RWPE2 (cell line): ENCODE data around the gene XPNPEP1.

Source experiments
- ATAC-seq: fragments of 200-7000 bp; cut with Tn5 transposase; 3 replicates; pipeline ENCODE4 v1.9.1; 2021; ENCODE audit warnings: low read depth
- DNase-seq: peaks from one replicate; pipeline ENCODE4 v3.0.0-alpha.2; 2020; ENCODE audit warnings: low spot score
- H3K27ac ChIP-seq: fragments of 450-650 bp; 2 replicates; pipeline ENCODE4 v1.5.1; 2017; ENCODE audit warnings: mild to moderate bottlenecking; ENCODE audit not compliant: poor library complexity, severe bottlenecking
- H3K27me3 ChIP-seq: fragments of 250-450 bp; sonication (Bioruptor Pico); 2 replicates; pipeline ENCODE4 v1.5.1; 2021; ENCODE audit warnings: mild to moderate bottlenecking, moderate library complexity; ENCODE audit not compliant: insufficient read depth, poor library complexity, severe bottlenecking
- H3K36me3 ChIP-seq: fragments of 250-450 bp; sonication (Bioruptor Pico); 2 replicates; pipeline ENCODE4 v1.5.1; 2020; ENCODE audit warnings: low read depth, mild to moderate bottlenecking, moderate library complexity
- H3K4me1 ChIP-seq: fragments of 250-450 bp; sonication (Bioruptor Pico); 2 replicates; pipeline ENCODE4 v1.5.1; 2021; ENCODE audit warnings: mild to moderate bottlenecking, moderate library complexity; ENCODE audit not compliant: insufficient read depth, poor library complexity, severe bottlenecking
- H3K4me3 ChIP-seq: fragments of 250-450 bp; sonication (Bioruptor Pico); 2 replicates; pipeline ENCODE4 v1.5.1; 2021; ENCODE audit warnings: mild to moderate bottlenecking, moderate library complexity; ENCODE audit not compliant: severe bottlenecking
- H3K9me3 ChIP-seq: fragments of 250-450 bp; sonication (Bioruptor Pico); 2 replicates; pipeline ENCODE4 v1.5.1; 2021; ENCODE audit warnings: mild to moderate bottlenecking, moderate library complexity; ENCODE audit not compliant: severe bottlenecking
- TF ChIP-seq, protein P1 (sequence below): fragments of 450-650 bp; IDR thresholded peaks from one replicate; pipeline ENCODE4 v1.5.1; 2017; ENCODE audit warnings: mild to moderate bottlenecking, moderate library complexity; ENCODE audit not compliant: poor library complexity, severe bottlenecking

The XPNPEP1 gene

GRCh38 chr10:109947111-109947920 lies 24.0 kb upstream of the XPNPEP1 start:
- H3K4me3 ChIP-seq: no peak overlapping the region
- ATAC-seq: no peak
- no peaks in the 10 kb centered on the region for H3K9me3 ChIP-seq
- H3K36me3 ChIP-seq: no peaks in the 10 kb centered on the region
- H3K4me1 ChIP-seq: no peaks in the 10 kb centered on the region
- no peak for DNase-seq
- H3K27me3 ChIP-seq: no peaks in the 10 kb centered on the region
- TF ChIP-seq, protein P1, sequence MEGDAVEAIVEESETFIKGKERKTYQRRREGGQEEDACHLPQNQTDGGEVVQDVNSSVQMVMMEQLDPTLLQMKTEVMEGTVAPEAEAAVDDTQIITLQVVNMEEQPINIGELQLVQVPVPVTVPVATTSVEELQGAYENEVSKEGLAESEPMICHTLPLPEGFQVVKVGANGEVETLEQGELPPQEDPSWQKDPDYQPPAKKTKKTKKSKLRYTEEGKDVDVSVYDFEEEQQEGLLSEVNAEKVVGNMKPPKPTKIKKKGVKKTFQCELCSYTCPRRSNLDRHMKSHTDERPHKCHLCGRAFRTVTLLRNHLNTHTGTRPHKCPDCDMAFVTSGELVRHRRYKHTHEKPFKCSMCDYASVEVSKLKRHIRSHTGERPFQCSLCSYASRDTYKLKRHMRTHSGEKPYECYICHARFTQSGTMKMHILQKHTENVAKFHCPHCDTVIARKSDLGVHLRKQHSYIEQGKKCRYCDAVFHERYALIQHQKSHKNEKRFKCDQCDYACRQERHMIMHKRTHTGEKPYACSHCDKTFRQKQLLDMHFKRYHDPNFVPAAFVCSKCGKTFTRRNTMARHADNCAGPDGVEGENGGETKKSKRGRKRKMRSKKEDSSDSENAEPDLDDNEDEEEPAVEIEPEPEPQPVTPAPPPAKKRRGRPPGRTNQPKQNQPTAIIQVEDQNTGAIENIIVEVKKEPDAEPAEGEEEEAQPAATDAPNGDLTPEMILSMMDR: no peak
- no peak overlapping the region for H3K27ac ChIP-seq

DNA sequence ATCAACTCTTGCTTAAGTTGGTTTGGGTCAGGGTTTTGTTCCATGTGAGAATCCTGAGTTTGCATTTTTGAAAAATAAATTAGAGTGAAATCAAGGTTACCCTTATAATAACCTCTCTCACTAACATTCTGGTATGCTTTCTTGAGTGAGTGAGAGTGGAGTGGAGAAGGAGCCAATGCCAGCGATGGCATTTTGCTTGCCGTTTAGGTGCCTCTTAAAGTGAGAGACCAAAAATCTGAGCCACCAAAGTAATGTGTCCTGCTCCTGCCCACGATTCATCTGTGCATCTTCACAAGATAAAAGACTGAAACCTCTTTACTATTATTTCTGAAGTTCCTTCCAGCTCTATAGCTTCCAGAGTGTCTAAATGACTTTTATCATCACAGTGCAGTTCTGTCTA lies 23.4 kb upstream of the XPNPEP1 start:
- Histone ChIP-seq H3K27me3 (no peaks in the 10 kb centered on the region), H3K36me3 (no peaks in the 10 kb centered on the region), H3K9me3 (no peaks in the 10 kb centered on the region), H3K4me1 (no peaks in the 10 kb centered on the region), H3K27ac (no peak overlapping the region), H3K4me3 (no peak overlapping the region)
- DNase-seq (no peak), ATAC-seq (no peak)
- TF ChIP-seq, protein P1: no peak

- ATAC-seq: no peak
- Histone ChIP-seq H3K36me3 (no peaks in the 10 kb centered on the region), H3K27ac (no peak overlapping the region), H3K9me3 (no peaks in the 10 kb centered on the region), H3K4me1 (no peaks in the 10 kb centered on the region), H3K27me3 (no peaks in the 10 kb centered on the region), H3K4me3 (no peak overlapping the region)
- no peak for DNase-seq
- TF ChIP-seq, protein P1: no peak
These were observed 22.3 kb upstream of the XPNPEP1 start for GRCh38 chr10:109945473-109946177.

DNA sequence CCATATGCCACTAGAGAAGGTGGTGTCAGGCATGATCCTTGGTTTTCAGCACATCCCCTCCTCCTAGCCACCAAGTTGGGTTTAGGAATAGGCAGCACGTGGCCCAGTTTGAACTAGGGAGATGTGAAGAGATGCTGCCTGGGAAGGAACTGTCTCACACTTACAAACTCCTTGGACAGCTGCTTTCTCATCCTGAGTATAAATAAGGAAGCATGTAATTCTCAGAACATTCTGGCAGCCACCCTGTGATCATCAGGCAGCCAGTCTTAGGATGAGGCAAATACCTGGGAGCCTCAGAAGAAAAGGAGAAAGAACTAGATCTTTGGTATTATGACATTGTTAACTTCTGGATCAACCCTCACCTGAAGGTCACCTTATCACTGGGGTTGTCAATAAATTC lies 21.3 kb upstream of the XPNPEP1 start:
- TF ChIP-seq, protein P1: no peak
- H3K4me1 ChIP-seq: no peaks in the 10 kb centered on the region
- H3K27me3 ChIP-seq: no peaks in the 10 kb centered on the region
- H3K4me3 ChIP-seq: no peak overlapping the region
- ATAC-seq (no peak), DNase-seq (no peak)
- no peaks in the 10 kb centered on the region for H3K36me3 ChIP-seq
- H3K9me3 ChIP-seq: no peaks in the 10 kb centered on the region
- H3K27ac ChIP-seq: no peak overlapping the region
